Gastroesophageal sphincter (tissue), 3 donors: ENCODE data around the gene OCA2.

Experiments
- EP300 ChIP-seq: sonication (generic); formaldehyde crosslinking; IDR thresholded peaks from one replicate; pipeline ENCODE4 v1.6.1; 2017; ENCODE audit warnings: antibody characterized with exemption, mild to moderate bottlenecking
- POLR2A ChIP-seq, 2 donors: fragments of 450-650 bp; IDR thresholded peaks; one replicate each; pipeline ENCODE4 v1.6.1; 2017; ENCODE audit warnings: antibody characterized with exemption in 2 of 2, mild to moderate bottlenecking in 2 of 2, moderate library complexity in 1 of 2
- POLR2AphosphoS5 ChIP-seq: sonication (generic); formaldehyde crosslinking; IDR thresholded peaks from one replicate; pipeline ENCODE4 v1.6.1; 2017; ENCODE audit warnings: antibody characterized with exemption
- TF ChIP-seq, protein P1 (sequence below), 4 experiments: fragments of 200-600 bp in 2 of 4; fragments of 450-650 bp in 2 of 4; sonication (generic) in 1 of 4; IDR thresholded peaks; one replicate each; pipeline ENCODE4 v1.5.1; 2017 to 2019; ENCODE audit warnings: antibody characterized with exemption in 4 of 4, mild to moderate bottlenecking in 2 of 4, moderate library complexity in 2 of 4

DNA sequence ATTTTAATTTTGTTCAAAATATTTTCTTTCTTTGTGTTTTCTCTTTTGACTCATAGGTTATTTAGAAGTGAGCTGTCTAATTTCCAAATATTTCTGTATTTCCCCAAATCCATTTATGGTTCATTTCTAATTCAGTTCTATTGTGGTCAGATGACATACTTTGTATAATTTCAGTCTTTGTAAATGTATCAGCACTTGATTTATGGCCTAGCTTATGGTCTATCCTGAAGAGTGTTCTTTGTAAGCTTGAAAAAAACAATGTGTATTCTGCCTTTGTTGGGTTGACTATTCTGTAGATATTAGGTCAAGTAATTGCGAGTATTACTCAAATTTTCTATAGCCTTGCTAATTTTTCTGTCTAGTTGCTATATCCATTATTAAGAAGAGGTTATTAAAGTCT, 311.2 kb downstream of the OCA2 start:
- TF ChIP-seq, protein P1, sequence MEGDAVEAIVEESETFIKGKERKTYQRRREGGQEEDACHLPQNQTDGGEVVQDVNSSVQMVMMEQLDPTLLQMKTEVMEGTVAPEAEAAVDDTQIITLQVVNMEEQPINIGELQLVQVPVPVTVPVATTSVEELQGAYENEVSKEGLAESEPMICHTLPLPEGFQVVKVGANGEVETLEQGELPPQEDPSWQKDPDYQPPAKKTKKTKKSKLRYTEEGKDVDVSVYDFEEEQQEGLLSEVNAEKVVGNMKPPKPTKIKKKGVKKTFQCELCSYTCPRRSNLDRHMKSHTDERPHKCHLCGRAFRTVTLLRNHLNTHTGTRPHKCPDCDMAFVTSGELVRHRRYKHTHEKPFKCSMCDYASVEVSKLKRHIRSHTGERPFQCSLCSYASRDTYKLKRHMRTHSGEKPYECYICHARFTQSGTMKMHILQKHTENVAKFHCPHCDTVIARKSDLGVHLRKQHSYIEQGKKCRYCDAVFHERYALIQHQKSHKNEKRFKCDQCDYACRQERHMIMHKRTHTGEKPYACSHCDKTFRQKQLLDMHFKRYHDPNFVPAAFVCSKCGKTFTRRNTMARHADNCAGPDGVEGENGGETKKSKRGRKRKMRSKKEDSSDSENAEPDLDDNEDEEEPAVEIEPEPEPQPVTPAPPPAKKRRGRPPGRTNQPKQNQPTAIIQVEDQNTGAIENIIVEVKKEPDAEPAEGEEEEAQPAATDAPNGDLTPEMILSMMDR (IDR thresholded peaks at IDR 0.05) = no peak
- TF ChIP-seq POLR2A (IDR thresholded peaks at IDR 0.05) (no peak), POLR2AphosphoS5 (no peak), EP300 (no peak)
